Mesenchymal stem cell (in vitro differentiated cells and primary cell): Measurements from ENCODE around the gene ZBTB24.

Source experiments
- DNase-seq: peaks from one replicate; pipeline ENCODE4 v3.0.0-alpha.2; 2013
- H2AFZ ChIP-seq: one replicate; pipeline ENCODE4 v1.6.1; 2013; ENCODE audit warnings: low read depth, mild to moderate bottlenecking, control low read depth, inconsistent platforms, low read length, moderate library complexity
- H2AK5ac ChIP-seq: 2 replicates; pipeline ENCODE4 v1.6.1; 2013; ENCODE audit warnings: low read length, moderate library complexity, mild to moderate bottlenecking, inconsistent platforms; ENCODE audit not compliant: severe bottlenecking
- H2BK120ac ChIP-seq: one replicate; pipeline ENCODE4 v1.6.1; 2013; ENCODE audit warnings: low read depth, mild to moderate bottlenecking, inconsistent platforms, low read length, moderate library complexity
- H2BK12ac ChIP-seq, 2 experiments: one replicate each; pipeline ENCODE4 v1.6.1; 2013; ENCODE audit warnings: inconsistent platforms in 2 of 2, low read length in 2 of 2, mild to moderate bottlenecking in 2 of 2, moderate library complexity in 2 of 2, control low read depth in 1 of 2
- H2BK15ac ChIP-seq: one replicate; pipeline ENCODE4 v1.6.1; 2013; ENCODE audit warnings: mild to moderate bottlenecking, low read depth, inconsistent platforms; ENCODE audit not compliant: poor library complexity, severe bottlenecking
- H2BK5ac ChIP-seq: 2 replicates; pipeline ENCODE4 v1.6.1; 2013; ENCODE audit warnings: low read depth, mild to moderate bottlenecking, low read length, control low read depth, inconsistent platforms; ENCODE audit not compliant: poor library complexity, severe bottlenecking
- H3K14ac ChIP-seq, 2 experiments: one replicate each; pipeline ENCODE4 v1.6.1; 2013; ENCODE audit warnings: inconsistent platforms in 2 of 2, low read length in 2 of 2, control low read depth in 1 of 2, mild to moderate bottlenecking in 1 of 2, moderate library complexity in 1 of 2
- H3K18ac ChIP-seq, 2 experiments: one replicate each; pipeline ENCODE4 v1.6.1; 2013; ENCODE audit warnings: inconsistent platforms in 2 of 2, low read length in 2 of 2, control low read depth in 1 of 2, low read depth in 1 of 2, mild to moderate bottlenecking in 1 of 2
- H3K23ac ChIP-seq, 2 experiments: one replicate each; pipeline ENCODE4 v1.6.1; 2013; ENCODE audit warnings: inconsistent platforms in 2 of 2, low read length in 2 of 2, mild to moderate bottlenecking in 2 of 2, moderate library complexity in 2 of 2, control low read depth in 1 of 2
- H3K27ac ChIP-seq: 2 replicates; pipeline ENCODE4 v1.5.1; 2013; ENCODE audit warnings: mild to moderate bottlenecking, moderate library complexity, low read length, control low read depth, inconsistent platforms; ENCODE audit not compliant: poor library complexity, severe bottlenecking
- H3K27me3 ChIP-seq, 2 experiments: 2 replicates each; pipeline versions ENCODE4 v1.6.1 to v1.7.0; 2013; ENCODE audit warnings: low read length in 2 of 2, mild to moderate bottlenecking in 2 of 2, moderate library complexity in 2 of 2, control low read depth in 1 of 2, inconsistent platforms in 1 of 2; ENCODE audit not compliant: control insufficient read depth in 1 of 2, insufficient read depth in 1 of 2
- H3K36me3 ChIP-seq, 2 experiments: 2 replicates each; pipeline versions ENCODE4 v1.6.1 to v1.7.0; 2013; ENCODE audit warnings: low read length in 2 of 2, control low read depth in 1 of 2, inconsistent platforms in 1 of 2, low read depth in 1 of 2, mild to moderate bottlenecking in 1 of 2; ENCODE audit not compliant: insufficient read depth in 2 of 2, control insufficient read depth in 1 of 2
- H3K4ac ChIP-seq, 2 experiments: one replicate each; pipeline ENCODE4 v1.6.1; 2013; ENCODE audit warnings: inconsistent platforms in 2 of 2, low read length in 2 of 2, mild to moderate bottlenecking in 2 of 2, moderate library complexity in 2 of 2, control low read depth in 1 of 2, low read depth in 1 of 2
- H3K4me1 ChIP-seq: 2 replicates; pipeline ENCODE4 v1.6.1; 2013; ENCODE audit warnings: low read depth, low read length, control low read depth; ENCODE audit not compliant: control insufficient read depth, insufficient read depth
- H3K4me2 ChIP-seq: 2 replicates; pipeline ENCODE4 v1.6.1; 2013; ENCODE audit warnings: low read length, mild to moderate bottlenecking, inconsistent platforms; ENCODE audit not compliant: poor library complexity, severe bottlenecking
- H3K4me3 ChIP-seq, 2 experiments: 2 replicates each; pipeline versions ENCODE4 v1.5.1 to v1.7.0; 2013; ENCODE audit warnings: low read length in 2 of 2, mild to moderate bottlenecking in 2 of 2, control low read depth in 1 of 2, low read depth in 1 of 2; ENCODE audit not compliant: insufficient read depth in 1 of 2
- H3K79me1 ChIP-seq: replicated peaks from 2 replicates; pipeline ENCODE4 v1.6.1; 2013; ENCODE audit warnings: mild to moderate bottlenecking, control low read depth, low read length, inconsistent platforms; ENCODE audit not compliant: poor library complexity, severe bottlenecking
- H3K9ac ChIP-seq: 2 replicates; pipeline ENCODE4 v1.7.0; 2013; ENCODE audit warnings: mild to moderate bottlenecking, low read length, moderate library complexity
- H3K9me3 ChIP-seq: 2 replicates; pipeline ENCODE4 v1.7.0; 2013; ENCODE audit warnings: mild to moderate bottlenecking, low read length; ENCODE audit not compliant: control insufficient read depth
- H4K8ac ChIP-seq: one replicate; pipeline ENCODE4 v1.6.1; 2013; ENCODE audit warnings: inconsistent platforms, mild to moderate bottlenecking, low read length, moderate library complexity
- H4K91ac ChIP-seq: one replicate; pipeline ENCODE4 v1.6.1; 2013; ENCODE audit warnings: mild to moderate bottlenecking, low read length, inconsistent platforms
- WGBS: methylation state at CpG from one replicate; pipeline ENCODE4 v1.1.7; 2013; ENCODE audit warnings: mixed read lengths; 5-methylcytosine and 5-hydroxymethylcytosine counted together

The ZBTB24 gene

DNA sequence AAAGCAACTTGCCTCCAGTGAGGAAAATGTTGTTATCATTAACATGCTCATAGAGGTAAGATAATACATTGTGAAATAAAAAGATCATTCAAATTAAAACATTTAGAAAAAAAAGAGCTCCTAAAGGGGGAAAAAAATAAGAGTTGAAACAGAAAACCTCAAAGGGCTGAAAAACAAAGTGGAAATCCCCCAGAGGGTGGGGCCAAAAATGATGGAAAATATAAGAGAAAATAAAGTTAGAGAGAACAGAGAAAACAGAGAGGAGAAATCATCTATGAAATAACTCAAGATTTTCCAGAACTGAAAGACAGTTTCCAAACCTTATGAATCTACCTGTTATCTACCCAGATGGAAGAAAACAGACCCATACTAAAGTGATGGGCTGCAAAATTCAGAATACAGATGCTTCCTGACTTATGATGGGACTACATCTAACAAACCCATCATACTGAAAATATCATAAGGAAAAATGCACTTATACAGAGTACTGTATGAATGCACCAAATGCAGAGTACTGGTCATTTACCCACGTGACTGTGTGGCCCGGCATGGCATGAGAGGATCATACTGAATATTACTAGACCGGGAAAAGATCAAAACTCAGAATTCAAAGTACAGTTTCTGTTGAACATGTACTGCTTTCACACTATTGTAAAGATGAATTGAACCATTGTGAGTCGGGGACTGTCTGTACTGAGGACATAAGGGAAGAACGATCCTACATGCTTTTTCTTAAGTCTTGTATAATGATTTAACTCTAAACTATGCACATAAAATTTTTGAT, 4.0 kb downstream of the ZBTB24 start:
- H2BK12ac ChIP-seq, result no peak overlapping the region
- peak overlapping the region; percentile 86 for H3K9ac ChIP-seq
- H2BK120ac ChIP-seq, result no peak overlapping the region
- H4K91ac ChIP-seq, result no peak overlapping the region
- peak overlapping the region in 1 of 2 experiments; percentile 70 for H3K4me3 ChIP-seq
- no peak overlapping the region for H3K23ac ChIP-seq
- peak overlapping the region; percentile 90 for H3K27ac ChIP-seq
- H3K18ac ChIP-seq, result no peak overlapping the region
- no peaks in the 10 kb centered on the region for H3K9me3 ChIP-seq
- H3K27me3 ChIP-seq, result no peaks in the 10 kb centered on the region
- H2BK5ac ChIP-seq, result no peak overlapping the region
- peak overlapping the region; percentile 61 for H2AK5ac ChIP-seq
- H3K4me2 ChIP-seq, result peak overlapping the region; percentile 49
- 86% methylated on average over 2 of the region's 5 CpGs for WGBS
- no peak overlapping the region for H3K14ac ChIP-seq
- H4K8ac ChIP-seq, result no peak overlapping the region
- DNase-seq, result no peak
- no peak overlapping the region for H3K4ac ChIP-seq
- H3K79me1 ChIP-seq, result peaks cover 19% of the 10 kb centered on the region
- H2AFZ ChIP-seq, result no peak overlapping the region
- H3K4me1 ChIP-seq, result peaks cover 22% of the 10 kb centered on the region
- H2BK15ac ChIP-seq, result no peak overlapping the region
- H3K36me3 ChIP-seq, result peaks cover 15 to 62% of the 10 kb centered on the region in 2 experiments

DNA sequence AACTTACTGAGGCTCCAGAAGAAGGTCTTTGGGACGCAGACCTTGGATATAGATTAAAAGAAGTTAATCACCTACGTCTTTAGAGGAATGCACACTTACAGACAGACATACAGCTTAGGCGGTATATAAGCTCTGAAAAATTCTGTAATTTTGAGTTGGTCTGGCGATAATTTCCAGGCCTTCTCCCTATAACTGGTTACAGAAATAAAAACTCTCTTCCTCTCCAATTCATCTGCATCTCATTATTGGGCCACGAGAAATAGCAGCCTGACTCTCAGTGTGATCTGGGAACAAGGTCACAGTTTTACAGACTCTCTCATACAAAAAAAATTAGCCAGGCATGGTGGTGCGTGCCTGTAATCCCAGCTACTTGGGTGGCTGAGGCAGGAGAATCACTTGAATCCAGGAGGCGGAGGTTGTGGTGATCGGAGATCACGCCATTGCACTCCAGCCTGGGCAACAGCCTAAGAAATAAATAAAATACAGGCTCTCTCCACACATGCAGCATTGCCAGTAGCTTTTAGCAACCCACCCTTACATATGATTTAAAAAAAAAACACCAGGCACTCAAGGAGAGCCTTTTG, 4.7 kb downstream of the ZBTB24 start:
- no peak overlapping the region for H2AFZ ChIP-seq
- no peak overlapping the region for H4K8ac ChIP-seq
- H3K27ac ChIP-seq, result peak overlapping the region; percentile 90
- DNase-seq, result no peak
- 98% methylated on average over 9 of the region's 9 CpGs for WGBS
- no peak overlapping the region for H2BK15ac ChIP-seq
- H3K9ac ChIP-seq, result peak overlapping the region; percentile 86
- no peak overlapping the region for H2BK120ac ChIP-seq
- H3K27me3 ChIP-seq, result no peaks in the 10 kb centered on the region
- no peak overlapping the region for H3K14ac ChIP-seq
- no peak overlapping the region for H4K91ac ChIP-seq
- H3K4me2 ChIP-seq, result peak overlapping the region; percentile 47
- no peak overlapping the region for H3K4ac ChIP-seq
- H3K23ac ChIP-seq, result no peak overlapping the region
- peaks cover 22% of the 10 kb centered on the region for H3K4me1 ChIP-seq
- H2BK12ac ChIP-seq, result no peak overlapping the region
- no peaks in the 10 kb centered on the region for H3K9me3 ChIP-seq
- peak overlapping the region in 1 of 2 experiments; percentile 70 for H3K4me3 ChIP-seq
- H3K79me1 ChIP-seq, result peaks cover 24% of the 10 kb centered on the region
- no peak overlapping the region for H3K18ac ChIP-seq
- H3K36me3 ChIP-seq, result peaks cover 20 to 70% of the 10 kb centered on the region in 2 experiments
- no peak overlapping the region for H2AK5ac ChIP-seq
- no peak overlapping the region for H2BK5ac ChIP-seq

DNA sequence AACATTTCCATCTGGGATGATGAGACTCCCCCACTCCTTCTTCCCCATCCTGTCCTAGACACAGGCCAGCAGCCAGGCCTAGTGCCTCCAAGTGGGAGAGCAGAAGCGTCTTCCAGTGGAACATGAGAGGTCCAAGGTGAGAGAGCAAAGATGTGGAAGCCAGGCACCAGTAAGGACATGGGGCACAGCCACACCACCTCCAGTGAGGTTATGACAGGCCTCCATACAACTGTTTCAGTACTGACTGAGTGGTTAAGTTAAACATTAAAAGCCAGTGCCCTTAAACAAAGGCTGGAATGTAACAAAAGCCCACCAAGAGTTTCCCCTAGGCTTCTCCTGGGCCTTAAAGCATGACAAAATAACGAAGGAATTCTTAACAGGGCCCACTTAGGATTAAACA, 5.3 kb downstream of the ZBTB24 start:
- H4K8ac ChIP-seq, result no peak overlapping the region
- H3K14ac ChIP-seq, result no peak overlapping the region
- WGBS, result 81% methylated on average over 1 of the region's 2 CpGs
- no peak overlapping the region for H2BK15ac ChIP-seq
- H3K4me3 ChIP-seq, result peak overlapping the region in 1 of 2 experiments; percentile 70
- H3K27me3 ChIP-seq, result no peaks in the 10 kb centered on the region
- H2BK12ac ChIP-seq, result no peak overlapping the region
- H3K18ac ChIP-seq, result no peak overlapping the region
- H2BK5ac ChIP-seq, result no peak overlapping the region
- no peak overlapping the region for H3K4ac ChIP-seq
- H3K4me2 ChIP-seq, result peak overlapping the region; percentile 47
- H3K36me3 ChIP-seq, result peaks cover 26 to 75% of the 10 kb centered on the region in 2 experiments
- peak overlapping the region; percentile 86 for H3K9ac ChIP-seq
- H3K9me3 ChIP-seq, result no peaks in the 10 kb centered on the region
- H3K27ac ChIP-seq, result peak overlapping the region; percentile 90
- no peak overlapping the region for H4K91ac ChIP-seq
- no peak overlapping the region for H2AFZ ChIP-seq
- DNase-seq, result no peak
- H2BK120ac ChIP-seq, result no peak overlapping the region
- peak overlapping the region; percentile 50 for H2AK5ac ChIP-seq
- H3K4me1 ChIP-seq, result peaks cover 22% of the 10 kb centered on the region
- no peak overlapping the region for H3K23ac ChIP-seq
- H3K79me1 ChIP-seq, result peaks cover 30% of the 10 kb centered on the region

DNA sequence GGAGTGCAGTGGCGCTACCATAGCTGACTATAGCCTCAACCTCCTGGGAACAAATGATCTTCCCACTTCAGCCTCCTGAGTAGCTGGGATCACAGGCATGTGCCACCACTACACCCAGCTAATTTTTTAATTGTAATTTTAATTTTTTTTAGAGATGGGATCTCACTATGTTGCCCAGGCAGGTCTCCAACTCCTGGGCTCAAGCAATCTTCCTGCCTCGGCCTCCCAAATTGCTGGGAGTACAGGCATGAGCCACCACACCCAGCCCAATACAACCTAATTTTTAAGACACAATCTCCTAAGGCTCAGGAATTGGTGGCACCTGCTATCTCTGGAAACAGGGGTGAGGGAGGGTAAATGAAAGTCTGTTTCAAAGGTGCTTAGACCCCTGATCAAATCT, 5.8 kb downstream of the ZBTB24 start:
- H2BK5ac ChIP-seq, result no peak overlapping the region
- no peak overlapping the region for H2AFZ ChIP-seq
- H4K8ac ChIP-seq, result no peak overlapping the region
- peak overlapping the region; percentile 90 for H3K27ac ChIP-seq
- no peak for DNase-seq
- H3K4ac ChIP-seq, result no peak overlapping the region
- H2BK12ac ChIP-seq, result no peak overlapping the region
- H2AK5ac ChIP-seq, result peak overlapping the region; percentile 50
- peak overlapping the region; percentile 47 for H3K4me2 ChIP-seq
- no peak overlapping the region for H3K18ac ChIP-seq
- H3K36me3 ChIP-seq, result peaks cover 31 to 81% of the 10 kb centered on the region in 2 experiments
- peaks cover 21% of the 10 kb centered on the region for H3K4me1 ChIP-seq
- 100% methylated on average over 1 of the region's 2 CpGs for WGBS
- no peaks in the 10 kb centered on the region for H3K27me3 ChIP-seq
- H3K14ac ChIP-seq, result no peak overlapping the region
- no peak overlapping the region for H4K91ac ChIP-seq
- H3K79me1 ChIP-seq, result peaks cover 34% of the 10 kb centered on the region
- H2BK120ac ChIP-seq, result no peak overlapping the region
- H2BK15ac ChIP-seq, result no peak overlapping the region
- peak overlapping the region in 1 of 2 experiments; percentile 70 for H3K4me3 ChIP-seq
- no peaks in the 10 kb centered on the region for H3K9me3 ChIP-seq
- no peak overlapping the region for H3K9ac ChIP-seq
- H3K23ac ChIP-seq, result no peak overlapping the region
